Left lung (tissue), 10 donors: ENCODE results near the gene PGRMC1. TPM values are rescaled to one million over a fixed set of nuclear protein-coding genes. Genes with fewer than 3 reads are reported as not detected.
A peak's percentile ranks its signal among the peaks of the same experiment; 100 is the strongest.

Source experiments
- ATAC-seq: fragments of 200-7000 bp; cut with Tn5 transposase; one replicate; pipeline ENCODE4 v1.9.1; 2020; ENCODE audit warnings: moderate library complexity
- DNase-seq, 4 donors: peaks; one replicate each; pipeline ENCODE4 v3.0.0-alpha.2; 2013 to 2020
- H3K27ac ChIP-seq, 2 donors: fragments of 200-600 bp; sonication (generic) in 1 of 2; one replicate each; pipeline versions ENCODE4 v1.5.0 to v1.8.0; 2020 to 2021
- H3K27me3 ChIP-seq, 2 donors: fragments of 200-600 bp; sonication (generic) in 1 of 2; one replicate each; pipeline versions ENCODE4 v1.5.0 to v1.8.0; 2020 to 2021
- H3K36me3 ChIP-seq, 2 donors: fragments of 200-600 bp; sonication (generic) in 1 of 2; one replicate each; pipeline versions ENCODE4 v1.5.0 to v1.8.0; 2020 to 2021
- H3K4me1 ChIP-seq, 2 donors: fragments of 200-600 bp; one replicate each; pipeline ENCODE4 v1.8.0; 2021
- H3K4me3 ChIP-seq, 2 donors: fragments of 200-600 bp; sonication (generic) in 1 of 2; one replicate each; pipeline versions ENCODE4 v1.5.0 to v1.8.0; 2020 to 2021; ENCODE audit warnings: mild to moderate bottlenecking in 1 of 2
- H3K9me3 ChIP-seq, 2 donors: fragments of 200-600 bp; sonication (generic) in 1 of 2; one replicate each; pipeline versions ENCODE4 v1.5.0 to v1.8.0; 2020 to 2021
- intact Hi-C, 2 donors: fragments of 100-400 bp; cut with DNase I; formaldehyde crosslinking; loops; one replicate each; pipeline versions ENCODE4 v1.11.2 to v1.14.2; 2022
- polyA plus RNA-seq, 6 donors: library from polyadenylated mRNA; unstranded; fragments of 120-200 nt; gene quantifications; one replicate each; pipeline ENCODE4 v1.2.1, GENCODE V29; 2013; ENCODE audit not compliant: insufficient read length in 6 of 6
- total RNA-seq, 2 donors: library from RNA; stranded (reverse); fragmentation: NEBNext Ultra II Directional; extraction: Animal tissue kit (Norgen Biotek cat#: 25700); gene quantifications; one replicate each; pipeline ENCODE4 v1.2.1, GENCODE V29; 2021
- TF ChIP-seq, protein P1 (sequence below), 2 donors: fragments of 200-600 bp; sonication (generic) in 1 of 2; IDR thresholded peaks; one replicate each; pipeline versions ENCODE4 v1.5.0 to v1.8.0; 2021; ENCODE audit warnings: antibody characterized with exemption in 2 of 2
- donor health status: DM: no; HTN: yes; CAD: no.
- donor health status: DM: no; HTN: no; CAD: no.

Gene PGRMC1
- total and polyA plus RNA-seq, 8 donors = 91.9 to 158 (median 143) TPM

GRCh38 chrX:119222932-119223331, 13.2 kb upstream of the PGRMC1 start:
- intact Hi-C loops = no loop called here

DNA sequence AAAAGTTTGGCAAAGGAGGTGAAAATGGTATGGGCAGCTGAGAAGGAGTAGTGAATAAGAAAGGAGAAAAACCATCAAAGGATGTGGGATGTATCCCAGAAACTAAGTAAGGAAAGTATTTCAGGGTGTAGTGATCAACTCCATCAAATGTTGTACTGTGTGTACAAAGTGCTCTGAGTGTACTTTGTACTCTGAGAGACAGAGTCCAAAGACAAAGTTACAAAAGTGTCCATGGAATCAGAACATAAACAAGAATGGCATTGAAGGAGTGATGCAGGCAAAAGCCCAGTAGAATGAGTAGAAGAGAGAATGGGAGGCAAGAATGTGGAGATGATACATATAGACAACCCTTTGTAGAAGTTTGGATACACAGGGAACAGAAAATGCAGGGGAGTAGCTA, 12.3 kb upstream of the PGRMC1 start:
- no peak for DNase-seq
- intact Hi-C loops = no loop called here
- Histone ChIP-seq H3K27me3 (peaks cover 0 to 8% of the 10 kb centered on the region in 2 donors), H3K9me3 (no peaks in the 10 kb centered on the region), H3K4me3 (no peak overlapping the region), H3K27ac (no peak overlapping the region), H3K4me1 (no peaks in the 10 kb centered on the region), H3K36me3 (no peaks in the 10 kb centered on the region)
- ATAC-seq = no peak
- TF ChIP-seq, protein P1, sequence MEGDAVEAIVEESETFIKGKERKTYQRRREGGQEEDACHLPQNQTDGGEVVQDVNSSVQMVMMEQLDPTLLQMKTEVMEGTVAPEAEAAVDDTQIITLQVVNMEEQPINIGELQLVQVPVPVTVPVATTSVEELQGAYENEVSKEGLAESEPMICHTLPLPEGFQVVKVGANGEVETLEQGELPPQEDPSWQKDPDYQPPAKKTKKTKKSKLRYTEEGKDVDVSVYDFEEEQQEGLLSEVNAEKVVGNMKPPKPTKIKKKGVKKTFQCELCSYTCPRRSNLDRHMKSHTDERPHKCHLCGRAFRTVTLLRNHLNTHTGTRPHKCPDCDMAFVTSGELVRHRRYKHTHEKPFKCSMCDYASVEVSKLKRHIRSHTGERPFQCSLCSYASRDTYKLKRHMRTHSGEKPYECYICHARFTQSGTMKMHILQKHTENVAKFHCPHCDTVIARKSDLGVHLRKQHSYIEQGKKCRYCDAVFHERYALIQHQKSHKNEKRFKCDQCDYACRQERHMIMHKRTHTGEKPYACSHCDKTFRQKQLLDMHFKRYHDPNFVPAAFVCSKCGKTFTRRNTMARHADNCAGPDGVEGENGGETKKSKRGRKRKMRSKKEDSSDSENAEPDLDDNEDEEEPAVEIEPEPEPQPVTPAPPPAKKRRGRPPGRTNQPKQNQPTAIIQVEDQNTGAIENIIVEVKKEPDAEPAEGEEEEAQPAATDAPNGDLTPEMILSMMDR (IDR thresholded peaks at IDR 0.05) = no peak

More at GRCh38 chrX:119222932-119223331, 13.2 kb upstream of the PGRMC1 start:
- Histone ChIP-seq H3K9me3 (no peaks in the 10 kb centered on the region), H3K36me3 (no peaks in the 10 kb centered on the region), H3K27me3 (peaks cover 0 to 8% of the 10 kb centered on the region in 2 donors), H3K27ac (no peak overlapping the region), H3K4me3 (no peak overlapping the region), H3K4me1 (no peaks in the 10 kb centered on the region)
- DNase-seq (peak in 1 of 4 donors; percentile 44), ATAC-seq (no peak)
- TF ChIP-seq, protein P1 (IDR thresholded peaks at IDR 0.05) = no peak

DNA sequence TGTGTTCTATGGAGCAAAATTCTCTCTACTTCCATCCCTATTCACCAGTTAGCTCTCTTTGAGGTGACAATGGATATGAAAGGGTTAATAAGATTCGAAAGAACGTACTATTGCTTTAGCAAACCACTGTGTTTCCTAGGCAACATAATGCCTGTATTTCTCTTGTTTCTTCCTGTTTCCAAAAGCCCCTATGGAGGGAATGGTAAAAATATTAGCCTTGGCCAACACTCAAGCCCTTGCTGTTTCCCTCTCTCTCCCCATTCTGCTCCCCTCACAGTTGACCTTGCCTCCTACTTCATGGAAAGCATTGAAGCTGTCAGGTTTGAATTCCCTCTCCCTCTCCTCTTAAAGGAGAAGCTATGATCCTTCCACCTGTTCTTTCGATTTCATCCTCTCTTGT, 9.6 kb upstream of the PGRMC1 start:
- H3K27me3 ChIP-seq = peaks cover 0 to 4% of the 10 kb centered on the region in 2 donors
- intact Hi-C loops = no loop called here
- ATAC-seq = no peak

DNA sequence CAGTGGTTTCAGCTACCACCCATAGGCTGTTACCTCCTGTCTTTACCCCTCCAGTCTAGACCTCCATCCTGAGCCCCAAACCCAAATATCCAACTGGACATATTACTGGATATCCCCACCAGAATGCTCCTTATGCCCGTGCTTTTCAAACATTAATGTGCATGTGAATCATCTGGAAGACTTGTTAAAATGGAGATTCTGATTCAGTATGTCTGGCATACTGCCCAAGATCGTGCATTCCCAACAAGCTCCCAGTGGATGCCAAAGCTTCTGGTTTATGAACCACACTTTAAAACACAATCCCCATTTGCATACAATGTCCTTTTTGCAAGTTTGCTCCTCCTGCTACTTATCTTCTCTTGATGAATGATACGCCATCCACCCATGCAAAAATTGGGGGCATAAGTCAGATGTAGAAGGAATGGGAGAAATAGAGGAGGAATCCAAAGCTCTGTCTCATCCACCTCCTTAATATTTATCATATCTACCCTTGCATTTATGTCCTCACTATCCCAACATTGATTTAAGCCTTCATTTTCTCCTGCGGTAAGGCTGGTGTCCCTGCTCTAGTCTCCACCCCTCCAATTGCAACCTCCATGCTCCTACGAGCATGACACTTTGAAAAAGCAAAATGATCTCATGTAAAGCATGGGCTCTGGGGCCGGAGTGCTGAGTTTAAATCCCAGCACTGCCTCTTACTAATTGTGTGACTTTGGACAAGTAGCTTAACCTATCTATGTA, 7.4 kb upstream of the PGRMC1 start:
- ATAC-seq (no peak), DNase-seq (no peak)
- no peak overlapping the region for H3K27ac ChIP-seq
- TF ChIP-seq, protein P1 (IDR thresholded peaks at IDR 0.05) = no peak
- no peaks in the 10 kb centered on the region for H3K9me3 ChIP-seq
- no peaks in the 10 kb centered on the region for H3K36me3 ChIP-seq
- H3K4me1 ChIP-seq = no peaks in the 10 kb centered on the region
- H3K4me3 ChIP-seq = no peak overlapping the region
- intact Hi-C loops = no loop called here
- peaks cover 0 to 4% of the 10 kb centered on the region in 2 donors for H3K27me3 ChIP-seq

More for the DNA sequence above, 9.6 kb upstream of the PGRMC1 start:
- Histone ChIP-seq H3K27ac (no peak overlapping the region), H3K9me3 (no peaks in the 10 kb centered on the region), H3K4me3 (no peak overlapping the region), H3K36me3 (no peaks in the 10 kb centered on the region), H3K4me1 (no peaks in the 10 kb centered on the region)
- TF ChIP-seq, protein P1 (IDR thresholded peaks at IDR 0.05) = no peak
- peak in 2 of 4 donors; percentile 22 to 32 for DNase-seq

DNA sequence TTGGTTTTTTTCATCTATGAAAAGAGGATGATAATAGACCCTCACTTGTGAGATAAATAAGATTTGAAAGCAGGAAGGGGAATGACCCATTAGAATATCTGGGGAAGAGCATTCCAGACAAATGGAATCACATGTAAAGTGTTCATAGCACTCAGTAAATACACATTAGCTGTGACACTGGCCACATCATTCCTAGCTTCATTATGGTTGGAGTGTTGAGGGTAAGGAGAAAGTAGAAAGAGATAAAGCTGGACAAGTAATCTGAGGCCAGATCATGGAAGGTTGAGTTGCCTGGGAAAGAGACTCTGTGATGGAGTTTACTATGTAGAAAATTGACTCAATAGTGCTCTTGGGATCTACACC, 6.9 kb upstream of the PGRMC1 start:
- H3K36me3 ChIP-seq = no peaks in the 10 kb centered on the region
- H3K4me3 ChIP-seq = no peak overlapping the region
- DNase-seq (no peak), ATAC-seq (no peak)
- H3K27ac ChIP-seq = no peak overlapping the region
- H3K9me3 ChIP-seq = no peaks in the 10 kb centered on the region
- TF ChIP-seq, protein P1 (IDR thresholded peaks at IDR 0.05) = no peak
- no peaks in the 10 kb centered on the region for H3K4me1 ChIP-seq
- H3K27me3 ChIP-seq = peaks cover 0 to 4% of the 10 kb centered on the region in 2 donors
- intact Hi-C loops = no loop called here
